IMR-90 (cell line): Measurements from ENCODE around the gene MAGI2. TPM values are rescaled to one million over a fixed set of nuclear protein-coding genes. Genes with fewer than 3 reads are reported as not detected.

Experiments
- ATAC-seq: fragments of 200-7000 bp; cut with Tn5 transposase; 2 replicates; pipeline ENCODE4 v1.9.1; 2020; ENCODE audit warnings: low read depth, mild to moderate bottlenecking, moderate library complexity
- BruUV-seq: library from RNA; stranded (reverse); fragments of 400-500 nt; replicated peaks from 2 replicates; lab custom pipeline; 2021; lab: Mats Ljungman, UMichigan
- CTCF ChIA-PET: fragments of 300-600 bp; formaldehyde crosslinking; extraction: SDS; loops from one replicate; lab custom pipeline; 2021; ENCODE audit warnings: antibody characterized with exemption; lab: Yijun Ruan, JAX
- POLR2A ChIA-PET: fragments of 300-600 bp; sonication (Branson Sonifier 250); formaldehyde crosslinking; loops from one replicate; lab custom pipeline; 2022; ENCODE audit warnings: antibody characterized with exemption; ENCODE audit not compliant: unreplicated experiment; lab: Charles Lee
- DNase-seq: peaks from one replicate; pipeline ENCODE4 v3.0.0; 2013
- H2AFZ ChIP-seq: replicated peaks from 2 replicates; pipeline ENCODE3; 2013; ENCODE audit warnings: low read length, mild to moderate bottlenecking; ENCODE audit not compliant: poor library complexity
- H2AK5ac ChIP-seq: 2 replicates; pipeline ENCODE4 v1.6.1; 2013; ENCODE audit warnings: low read depth, low read length, inconsistent platforms
- H2AK9ac ChIP-seq: replicated peaks from 2 replicates; pipeline ENCODE3; 2013; ENCODE audit warnings: mild to moderate bottlenecking, low read depth, low read length, moderate library complexity; ENCODE audit not compliant: poor library complexity
- H2BK120ac ChIP-seq: 2 replicates; pipeline ENCODE4 v1.6.1; 2013; ENCODE audit warnings: low read depth, low read length, inconsistent platforms
- H2BK15ac ChIP-seq: 3 replicates; pipeline ENCODE4 v1.6.1; 2013; ENCODE audit warnings: low read depth, low read length, inconsistent platforms
- H2BK20ac ChIP-seq: 2 replicates; pipeline ENCODE4 v1.6.1; 2013; ENCODE audit warnings: low read depth, mild to moderate bottlenecking, inconsistent platforms, low read length, moderate library complexity
- H2BK5ac ChIP-seq: 2 replicates; pipeline ENCODE4 v1.6.1; 2013; ENCODE audit warnings: mild to moderate bottlenecking, low read depth, low read length, inconsistent platforms; ENCODE audit not compliant: poor library complexity, severe bottlenecking
- H3K14ac ChIP-seq: replicated peaks from 2 replicates; pipeline ENCODE4 v1.6.1; 2013; ENCODE audit warnings: low read depth, low read length, inconsistent platforms
- H3K18ac ChIP-seq: 2 replicates; pipeline ENCODE4 v1.6.1; 2013; ENCODE audit warnings: low read depth, low read length, control low read depth
- H3K23ac ChIP-seq: 2 replicates; pipeline ENCODE4 v1.6.1; 2013; ENCODE audit warnings: low read depth, low read length, inconsistent platforms
- H3K27ac ChIP-seq: 2 replicates; pipeline ENCODE4 v1.5.1; 2013; ENCODE audit warnings: mild to moderate bottlenecking, control low read depth, low read length; ENCODE audit not compliant: insufficient read depth
- H3K27me3 ChIP-seq: 2 replicates; pipeline ENCODE4 v1.6.1; 2013; ENCODE audit warnings: low read length; ENCODE audit not compliant: control insufficient read depth, insufficient read depth
- H3K36me3 ChIP-seq: 2 replicates; pipeline ENCODE4 v1.6.1; 2013; ENCODE audit warnings: low read length, mixed read lengths; ENCODE audit not compliant: control insufficient read depth, insufficient read depth
- H3K4ac ChIP-seq: 2 replicates; pipeline ENCODE4 v1.6.1; 2013; ENCODE audit warnings: low read depth, low read length, inconsistent platforms
- H3K4me1 ChIP-seq: 2 replicates; pipeline ENCODE4 v1.6.1; 2013; ENCODE audit warnings: low read length, mixed read lengths; ENCODE audit not compliant: control insufficient read depth, insufficient read depth
- H3K4me2 ChIP-seq: 2 replicates; pipeline ENCODE4 v1.6.1; 2013; ENCODE audit warnings: low read depth, mild to moderate bottlenecking, control low read depth, low read length, moderate library complexity
- H3K4me3 ChIP-seq: 2 replicates; pipeline ENCODE4 v1.5.1; 2013; ENCODE audit warnings: low read depth, mild to moderate bottlenecking, control low read depth, low read length, moderate library complexity; ENCODE audit not compliant: insufficient read depth
- H3K56ac ChIP-seq: 2 replicates; pipeline ENCODE4 v1.6.1; 2013; ENCODE audit warnings: low read length, inconsistent platforms; ENCODE audit not compliant: insufficient read depth; ENCODE audit errors: extremely low read depth
- H3K79me1 ChIP-seq, 2 experiments: 2 replicates each; pipeline ENCODE4 v1.6.1; 2013; ENCODE audit warnings: low read length in 2 of 2, inconsistent platforms in 1 of 2, low read depth in 1 of 2
- H3K9ac ChIP-seq: 2 replicates; pipeline ENCODE4 v1.6.1; 2013; ENCODE audit warnings: low read depth, low read length, control low read depth
- H3K9me1 ChIP-seq: 2 replicates; pipeline ENCODE4 v1.6.1; 2013; ENCODE audit warnings: low read length, inconsistent platforms; ENCODE audit not compliant: insufficient read depth
- H3K9me3 ChIP-seq: 2 replicates; pipeline ENCODE4 v1.6.1; 2013; ENCODE audit warnings: low read length; ENCODE audit not compliant: control insufficient read depth, insufficient read depth
- H4K20me1 ChIP-seq: 2 replicates; pipeline ENCODE4 v1.6.1; 2013; ENCODE audit warnings: low read length, inconsistent platforms; ENCODE audit not compliant: insufficient read depth
- H4K5ac ChIP-seq: 2 replicates; pipeline ENCODE4 v1.6.1; 2013; ENCODE audit warnings: mild to moderate bottlenecking, low read depth, low read length, control low read depth
- H4K8ac ChIP-seq, 2 experiments: 2 replicates each; pipeline ENCODE4 v1.6.1; 2013; ENCODE audit warnings: low read depth in 2 of 2, low read length in 2 of 2, control low read depth in 1 of 2, inconsistent platforms in 1 of 2
- H4K91ac ChIP-seq: 2 replicates; pipeline ENCODE4 v1.6.1; 2013; ENCODE audit warnings: low read depth, low read length, inconsistent platforms; ENCODE audit not compliant: insufficient read depth
- CTCF ChIP-seq: conservative IDR thresholded peaks from 2 replicates; pipeline ENCODE4 v1.5.1; 2012; ENCODE audit warnings: mild to moderate bottlenecking, low read depth, low read length, improper control_type of control experiment
- MAFK ChIP-seq: IDR thresholded peaks from 2 replicates; pipeline ENCODE4 v1.6.1; 2012; ENCODE audit warnings: low read depth, low read length, improper control_type of control experiment
- WGBS, 2 experiments: methylation state at CpG; one replicate each; pipeline versions ENCODE4 v1.1.5 to v1.1.7; 2013; ENCODE audit warnings: missing lambda C conversion rate in 2 of 2; ENCODE audit not compliant: insufficient read length in 1 of 2; ENCODE audit errors: extremely low coverage in 2 of 2; 5-methylcytosine and 5-hydroxymethylcytosine counted together
- dilution Hi-C: fragments of 300-500 bp; cut with HindIII; formaldehyde crosslinking; loops from one replicate; pipeline ENCODE4 v1.14.3; 2018; ENCODE audit warnings: low sequenced_read_pairs; ENCODE audit not compliant: unreplicated experiment
- in situ Hi-C: fragments of 300-500 bp; cut with MboI; formaldehyde crosslinking; loops from 3 replicates; pipeline ENCODE4 v1.14.3; 2019; ENCODE audit warnings: low sequenced_read_pairs, inconsistent platforms, mixed read lengths
- intact Hi-C: fragments of 100-400 bp; cut with micrococcal nuclease; formaldehyde crosslinking; loops from 2 replicates; pipeline ENCODE4 v1.10.0; 2022
- polyA plus RNA-seq, 3 experiments: library from polyadenylated mRNA; depleted of rRNA; stranded (reverse); fragments of >200 nt; gene quantifications; 2 replicates each; pipeline ENCODE4 v1.2.3, GENCODE V29; 2012; ENCODE audit warnings: low replicate concordance in 1 of 3
- total RNA-seq: library from RNA; depleted of rRNA; stranded (reverse); fragments of >200 nt; gene quantifications from 2 replicates; pipeline ENCODE4 v1.2.3, GENCODE V29; 2012

The MAGI2 gene
- total and polyA plus RNA-seq, 2 of the 4 experiments (the other 2 are of a cell fraction): 2.5 to 17.9 TPM

- ChIA-PET POLR2A (no interaction called here), CTCF (interaction anchor here (0.6 kb wide), 1 partner anchor 1230 kb away, joined by 3 read pairs; no protein-coding TSS in a partner anchor)
- Histone ChIP-seq H2AFZ (no peak overlapping the region), H3K18ac (no peak overlapping the region), H3K9me1 (no peaks in the 10 kb centered on the region), H2BK5ac (no peak overlapping the region), H4K5ac (no peak overlapping the region), H4K8ac (no peak overlapping the region), H3K9ac (no peak overlapping the region), H3K27ac (no peak overlapping the region), H3K4ac (no peak overlapping the region), H2AK5ac (no peak overlapping the region), H2AK9ac (no peak overlapping the region), H3K79me1 (no peaks in the 10 kb centered on the region), H2BK20ac (no peak overlapping the region), H3K14ac (no peak overlapping the region), H4K20me1 (no peaks in the 10 kb centered on the region), H3K56ac (no peak overlapping the region), H3K23ac (no peak overlapping the region), H3K27me3 (no peaks in the 10 kb centered on the region), H3K4me2 (no peak overlapping the region), H3K36me3 (no peaks in the 10 kb centered on the region), H2BK15ac (no peak overlapping the region), H2BK120ac (no peak overlapping the region), H4K91ac (no peak overlapping the region), H3K4me1 (no peaks in the 10 kb centered on the region), H3K9me3 (no peaks in the 10 kb centered on the region), H3K4me3 (no peak overlapping the region)
- no CpG with 5 or more reads among the region's 9 CpGs for WGBS, 2 experiments
- TF ChIP-seq MAFK: peak; percentile 93
- no peak for TF ChIP-seq CTCF
- dilution Hi-C loops: no loop called here
- ATAC-seq (no peak), DNase-seq (no peak)
- in situ Hi-C loops: no loop called here
- BruUV-seq: no TSS peak
- intact Hi-C loops: no loop called here
These were observed 670.1 kb downstream of the MAGI2 start for GRCh38 chr7:78783179-78783962.
